NCI-H187 treated with DMSO at 0.1 percent for 48 hours (cell line): Measurements from ENCODE around the gene ABCG8.

Experiments
- DNase-seq: peaks from one replicate; lab custom pipeline; 2025; lab: John Stamatoyannopoulos, UW

The ABCG8 gene

DNA sequence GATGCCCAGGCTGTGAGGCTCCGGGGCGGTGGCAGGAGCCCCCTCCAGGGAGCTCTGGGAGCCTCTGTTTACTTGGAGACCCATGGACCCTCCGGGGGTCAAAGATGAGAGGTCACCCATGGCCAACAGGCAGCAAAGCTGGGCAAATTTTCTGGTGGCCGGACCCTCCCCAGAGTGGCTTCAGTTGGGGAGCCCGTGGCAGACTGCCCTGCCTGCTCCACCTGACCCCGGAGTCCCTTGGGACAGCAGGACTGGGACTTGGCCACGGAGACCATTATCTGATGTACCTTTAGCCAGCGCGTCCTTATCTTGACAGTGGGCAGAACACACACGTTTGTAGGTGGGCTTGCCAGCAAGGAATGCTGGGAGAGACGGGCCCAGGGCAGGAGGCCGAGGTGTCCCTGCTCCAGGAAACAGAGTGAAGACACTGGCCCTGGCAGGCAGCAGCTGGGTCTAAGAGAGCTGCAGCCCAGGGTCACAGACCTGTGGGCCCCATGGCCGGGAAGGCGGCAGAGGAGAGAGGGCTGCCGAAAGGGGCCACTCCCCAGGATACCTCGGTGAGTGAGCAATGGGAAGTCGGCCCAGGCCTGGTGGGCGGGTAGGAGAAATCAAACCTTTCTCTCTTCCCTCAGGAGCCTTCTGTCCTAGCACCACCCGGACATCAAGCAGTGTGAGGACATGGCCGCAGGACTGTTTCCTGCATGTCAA, at the start of gene ABCG8, which contains the start of gene ABCG5:
TSS of gene ABCG8 (plus strand) at position 412 of the 708 bp plus-strand sequence. CDS start at position 495, 83 bp downstream.
TSS of gene ABCG5 (minus strand) at position 280 of the 708 bp plus-strand sequence. CDS start at position 120, 160 bp downstream.
- no peak for DNase-seq

DNA sequence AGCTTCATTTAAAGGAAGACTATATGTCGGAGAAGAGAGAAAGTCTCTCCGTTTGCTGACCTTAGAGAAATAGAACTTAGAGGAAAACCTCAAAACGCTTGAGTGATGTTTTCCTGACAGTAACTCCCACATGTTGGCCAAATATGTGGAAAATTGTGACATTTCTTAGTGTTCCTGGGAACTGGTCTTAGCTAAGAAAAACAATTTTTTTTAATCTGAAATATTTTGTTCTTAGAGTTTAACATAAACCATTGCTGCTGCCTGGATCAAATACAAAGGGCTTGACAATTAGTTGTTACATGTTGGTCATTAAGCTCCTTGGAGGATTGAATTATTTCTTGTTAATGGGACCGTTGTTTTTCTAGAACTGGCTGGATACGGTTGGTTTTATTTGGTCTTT, 48.6 kb upstream of the ABCG8 start:
- DNase-seq = no peak

DNA sequence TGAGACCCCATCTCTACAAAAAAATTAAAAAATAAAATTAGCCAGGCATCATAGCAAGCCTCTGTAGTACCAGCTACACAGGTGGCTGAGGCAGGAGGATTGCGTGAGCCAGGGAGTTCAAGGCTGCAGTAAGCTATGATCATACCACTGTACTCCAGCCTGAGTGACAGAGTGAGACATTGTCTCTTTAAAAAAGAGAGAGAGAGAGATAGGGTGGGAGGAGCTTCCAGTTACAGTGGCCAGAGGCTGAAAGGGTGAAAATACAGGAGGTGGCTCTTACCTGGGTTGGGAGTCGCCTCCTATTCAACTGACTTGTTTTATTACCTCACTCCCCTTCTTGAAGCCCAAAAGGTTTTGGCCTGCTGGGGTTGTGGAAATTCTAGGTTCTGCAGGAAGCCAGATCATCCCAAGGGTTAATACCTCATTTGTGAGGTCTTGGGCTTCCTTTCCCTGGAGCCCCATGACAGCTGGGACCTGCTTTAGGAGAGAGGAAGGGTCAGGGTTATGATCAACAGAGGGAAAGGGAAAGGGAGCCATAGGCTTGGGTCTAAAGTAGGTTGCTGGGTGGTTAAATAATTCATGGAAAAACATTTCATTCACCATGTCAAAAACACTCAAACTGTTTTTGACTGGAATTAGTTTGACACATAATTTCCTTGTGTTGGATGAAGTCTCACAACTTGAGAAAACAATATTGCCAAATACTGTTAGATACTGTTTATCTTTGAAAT, 47.6 kb upstream of the ABCG8 start:
- no peak for DNase-seq

DNA sequence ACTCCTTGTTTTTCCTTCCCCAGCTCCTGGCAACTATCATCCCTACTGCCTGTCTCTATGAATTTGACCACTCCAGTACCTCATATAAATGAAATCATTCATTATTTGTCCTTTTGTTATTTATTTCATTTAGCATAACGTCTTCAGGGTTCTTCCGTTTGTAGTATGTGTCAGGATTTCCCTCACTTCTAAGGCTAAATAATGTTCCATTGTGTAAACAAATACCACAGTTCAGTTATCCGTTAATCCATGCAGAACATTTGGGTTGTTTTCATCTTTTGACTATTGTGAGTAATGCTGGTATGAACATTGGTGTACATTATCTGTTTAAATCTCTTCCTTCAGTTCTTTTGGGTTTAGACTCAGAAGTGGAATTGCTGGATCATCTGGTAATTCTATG, 46.1 kb upstream of the ABCG8 start:
- no peak for DNase-seq

DNA sequence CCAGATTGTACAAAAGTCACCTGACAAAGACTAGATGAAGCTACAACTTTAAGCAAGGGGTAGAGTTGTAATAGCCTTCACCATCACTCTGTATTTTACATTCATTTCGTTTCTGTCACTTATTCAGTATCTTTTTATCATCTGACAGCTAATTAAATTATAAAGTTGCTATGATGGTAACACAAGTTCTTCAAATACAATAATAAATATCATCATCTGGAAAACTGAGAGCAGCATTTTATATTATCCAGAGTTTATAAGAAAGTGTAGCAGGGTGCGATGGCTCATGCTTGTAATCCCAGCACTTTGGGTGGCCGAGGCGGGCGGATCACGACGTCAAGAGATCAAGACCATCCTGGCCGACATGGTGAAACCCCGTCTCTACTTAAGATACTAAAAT, 43.8 kb upstream of the ABCG8 start:
- DNase-seq = no peak

DNA sequence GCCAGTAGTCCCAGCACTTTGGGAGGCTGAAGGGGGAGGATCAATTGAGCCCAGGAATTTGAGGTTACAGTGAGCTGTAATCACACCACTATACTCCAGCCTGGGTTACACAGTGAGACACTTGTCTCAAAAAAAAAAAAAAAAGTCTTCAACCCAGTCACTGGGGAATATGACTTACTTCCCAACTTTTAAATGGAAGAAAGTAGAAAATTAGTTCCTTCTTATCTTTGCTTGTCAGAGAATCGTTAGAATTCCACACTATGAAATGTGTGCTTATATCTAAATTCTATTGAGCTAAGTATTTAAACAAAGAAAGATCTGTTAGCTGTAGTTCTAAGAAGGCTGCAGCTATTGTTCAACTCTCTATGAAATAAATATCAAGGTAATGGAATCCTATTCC, 42.6 kb upstream of the ABCG8 start:
- no peak for DNase-seq

DNA sequence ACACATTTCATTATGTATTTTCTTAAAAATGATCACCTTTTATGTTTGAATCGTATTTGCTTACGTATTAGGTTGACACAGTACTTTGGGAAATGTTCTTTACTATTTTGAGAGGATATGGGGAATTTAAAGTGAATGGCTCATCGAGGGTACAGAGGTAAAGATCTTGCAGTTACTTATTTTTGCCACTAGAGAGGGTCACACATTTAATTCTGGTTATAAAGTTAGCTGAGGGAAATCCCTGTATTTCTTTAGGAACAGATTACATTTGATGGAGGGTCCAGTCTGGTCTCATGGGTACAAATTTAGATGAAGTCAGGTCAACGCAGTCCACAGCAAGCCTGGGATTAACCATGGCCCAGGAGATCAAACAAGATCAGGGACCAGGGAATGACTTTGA, 40.5 kb upstream of the ABCG8 start:
- no peak for DNase-seq

DNA sequence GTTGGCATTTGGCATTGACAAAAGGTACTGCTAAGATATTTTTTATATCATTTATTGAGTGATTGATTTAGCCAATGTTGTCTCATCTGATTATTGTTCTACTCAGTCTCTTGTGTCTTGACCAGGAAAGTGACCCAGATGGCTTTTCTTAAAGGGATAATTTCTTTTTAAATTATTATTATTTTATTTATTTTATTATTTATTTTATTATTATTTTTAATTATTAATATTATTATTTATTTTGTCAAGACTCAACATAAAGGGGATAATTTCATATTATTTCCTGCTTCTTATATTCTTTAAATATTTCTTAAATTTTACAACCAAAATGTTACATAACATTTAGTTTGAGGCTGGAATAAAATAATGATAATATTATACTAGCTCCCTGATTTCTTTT, 37.9 kb upstream of the ABCG8 start:
- no peak for DNase-seq

DNA sequence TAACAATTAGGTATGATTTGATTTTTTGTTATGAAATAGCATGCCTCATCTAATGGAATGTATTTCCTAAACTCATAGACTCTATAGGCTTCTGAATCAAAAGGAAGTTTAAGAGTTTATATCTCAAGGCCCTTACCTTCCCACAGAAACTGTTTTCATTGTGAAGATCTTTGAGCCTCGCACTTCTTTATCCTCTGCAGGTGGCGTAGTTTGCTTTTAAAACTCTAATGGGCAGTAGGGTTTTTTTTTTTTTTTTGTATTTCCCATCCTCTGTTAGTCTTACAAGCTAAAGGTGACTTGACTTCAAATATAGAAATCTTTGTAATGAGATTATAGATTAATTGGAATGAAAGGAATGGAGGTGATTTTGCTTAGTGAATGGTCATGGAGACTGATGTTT, 36.6 kb upstream of the ABCG8 start:
- no peak for DNase-seq

DNA sequence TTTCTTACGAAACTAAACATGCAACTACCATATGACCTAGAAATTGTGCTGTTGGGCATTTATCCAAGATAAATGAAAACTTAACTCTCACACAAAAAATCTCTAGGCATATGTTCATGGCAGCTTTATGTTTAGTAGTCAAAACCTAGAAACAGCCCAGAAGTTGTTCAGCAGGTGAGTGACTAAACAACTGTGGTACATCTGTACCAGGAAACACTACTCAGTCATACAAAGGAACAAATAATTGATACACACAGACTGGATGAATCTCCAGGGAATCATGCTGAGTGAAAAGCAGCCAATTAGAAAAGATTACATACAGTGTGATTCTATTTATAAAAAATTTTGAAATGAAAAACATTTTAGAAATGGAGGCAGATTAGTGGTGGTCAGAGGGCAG, 35.7 kb upstream of the ABCG8 start:
- DNase-seq = no peak

DNA sequence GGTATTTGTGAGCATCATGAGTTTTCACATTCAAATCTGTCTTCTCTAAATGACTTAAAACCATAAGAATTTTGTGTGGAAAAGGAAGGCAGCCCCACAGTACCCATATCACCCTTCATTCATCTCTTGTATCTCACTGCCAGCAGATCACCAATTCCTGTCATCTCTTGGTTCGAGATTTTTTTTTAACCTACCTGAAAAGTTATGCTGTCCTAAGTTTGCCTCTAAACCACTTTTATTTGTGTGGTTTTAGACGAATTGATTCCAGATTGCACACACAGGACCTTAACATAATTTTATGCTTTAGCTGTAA, 32.1 kb upstream of the ABCG8 start:
- no peak for DNase-seq

DNA sequence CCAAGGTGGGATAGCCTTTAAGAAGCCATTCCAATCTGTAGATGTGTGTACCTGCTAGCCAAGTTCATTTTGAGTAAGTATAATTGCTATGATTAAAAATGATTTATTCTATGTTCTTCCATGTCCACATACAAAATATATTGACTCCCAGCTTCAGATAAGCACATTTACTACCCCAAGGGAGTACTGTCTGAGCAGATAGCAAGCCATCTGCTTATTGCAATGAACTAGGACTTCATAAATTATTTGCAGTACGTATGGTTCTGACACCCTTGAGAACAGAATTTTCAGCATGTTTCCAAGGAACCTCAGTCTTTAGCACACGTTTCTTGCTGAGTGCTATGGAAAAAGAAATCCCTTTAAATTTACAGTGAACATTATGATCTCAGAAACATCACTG, 28.3 kb upstream of the ABCG8 start:
- DNase-seq = no peak

DNA sequence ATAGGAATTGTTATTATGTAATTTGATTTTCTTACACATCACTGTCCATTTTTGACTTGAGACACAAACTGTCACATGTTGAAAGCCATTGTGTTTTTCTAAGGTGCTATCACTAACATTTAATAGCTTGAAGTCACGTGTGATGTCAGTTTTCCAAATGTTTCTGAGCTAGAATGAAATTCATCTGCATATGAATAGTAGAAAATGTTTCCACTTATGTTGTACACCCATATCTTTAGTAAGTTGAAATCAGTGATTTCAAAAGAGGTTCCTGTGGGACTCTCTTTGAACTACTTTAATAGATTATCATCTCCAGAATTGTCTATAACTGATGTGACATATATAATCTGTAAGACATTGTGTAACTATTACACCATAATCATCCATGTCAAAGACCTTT, 27.9 kb upstream of the ABCG8 start:
- no peak for DNase-seq

DNA sequence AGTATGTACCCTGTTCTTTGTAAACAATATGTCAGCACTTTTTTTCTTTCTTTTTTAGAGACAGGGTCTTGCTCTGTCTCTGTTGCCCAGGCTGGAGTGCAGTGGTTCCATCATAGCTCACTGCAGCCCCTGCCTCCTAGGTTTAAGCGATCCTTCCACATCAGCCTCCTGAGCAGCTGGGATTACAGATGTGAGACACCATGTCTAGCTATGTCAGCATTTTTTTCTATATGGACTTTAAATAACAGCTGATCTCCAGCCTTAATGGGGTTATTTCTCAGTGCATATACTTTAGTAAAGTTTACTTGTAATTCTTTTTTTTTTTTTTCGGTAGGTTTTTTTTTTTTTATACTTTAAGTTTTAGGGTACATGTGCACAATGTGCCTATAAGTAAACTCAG, 26.8 kb upstream of the ABCG8 start:
- no peak for DNase-seq

DNA sequence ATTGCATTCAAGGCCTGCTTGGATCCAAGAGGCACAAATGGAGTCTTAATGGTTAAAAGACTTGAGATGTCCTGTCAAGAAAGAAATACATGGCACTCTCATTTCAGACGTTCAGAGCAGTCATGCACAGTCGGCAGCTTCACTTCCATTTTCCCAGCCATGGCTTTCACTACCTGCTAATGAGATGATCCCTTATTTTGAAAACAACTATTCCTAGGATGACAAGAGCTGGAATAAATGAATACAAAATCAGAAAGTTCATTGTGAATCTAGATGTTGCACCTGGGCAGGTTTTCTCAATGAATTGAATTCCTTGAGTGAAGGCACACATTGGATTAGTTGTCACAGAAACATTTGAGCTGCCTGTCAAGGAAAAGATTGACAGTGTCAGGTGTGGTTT, 25.8 kb upstream of the ABCG8 start:
- DNase-seq = no peak

DNA sequence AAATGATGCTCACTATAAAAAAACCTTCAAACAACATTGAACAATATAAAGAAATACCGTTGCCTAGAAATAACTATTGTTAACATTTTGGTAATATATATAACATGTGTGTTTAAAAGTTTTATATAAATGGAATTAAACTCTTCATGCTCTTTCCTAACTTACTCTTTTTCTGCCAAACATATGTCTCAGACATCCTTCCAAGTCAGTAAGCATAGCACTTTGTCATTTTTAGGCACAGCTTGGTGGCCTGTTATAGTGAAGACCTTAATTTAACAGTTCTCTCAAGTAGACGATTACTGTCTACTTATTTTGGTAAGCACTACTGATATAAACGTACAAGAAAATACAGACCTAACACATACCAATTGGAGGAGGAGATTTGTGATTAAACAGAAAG, 24.1 kb upstream of the ABCG8 start:
- no peak for DNase-seq

DNA sequence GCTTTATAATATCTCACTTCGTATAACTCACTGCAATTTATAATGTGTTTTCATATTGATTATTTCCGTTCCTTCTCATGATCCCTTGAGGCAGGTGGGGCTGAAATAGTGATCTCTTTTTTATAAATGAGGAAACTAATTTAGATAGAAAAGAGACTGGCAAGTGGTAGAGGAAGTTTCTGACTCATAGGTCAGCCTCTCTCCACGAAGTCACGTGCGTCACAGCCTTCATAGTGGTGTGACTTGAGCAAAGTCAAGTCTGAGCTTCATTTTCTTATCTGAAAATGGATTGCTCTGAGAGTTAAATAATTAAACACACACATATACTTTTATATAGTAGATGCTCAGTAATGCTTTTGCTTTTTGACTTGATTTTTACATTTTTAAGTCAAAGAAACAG, 20.0 kb upstream of the ABCG8 start:
- no peak for DNase-seq

DNA sequence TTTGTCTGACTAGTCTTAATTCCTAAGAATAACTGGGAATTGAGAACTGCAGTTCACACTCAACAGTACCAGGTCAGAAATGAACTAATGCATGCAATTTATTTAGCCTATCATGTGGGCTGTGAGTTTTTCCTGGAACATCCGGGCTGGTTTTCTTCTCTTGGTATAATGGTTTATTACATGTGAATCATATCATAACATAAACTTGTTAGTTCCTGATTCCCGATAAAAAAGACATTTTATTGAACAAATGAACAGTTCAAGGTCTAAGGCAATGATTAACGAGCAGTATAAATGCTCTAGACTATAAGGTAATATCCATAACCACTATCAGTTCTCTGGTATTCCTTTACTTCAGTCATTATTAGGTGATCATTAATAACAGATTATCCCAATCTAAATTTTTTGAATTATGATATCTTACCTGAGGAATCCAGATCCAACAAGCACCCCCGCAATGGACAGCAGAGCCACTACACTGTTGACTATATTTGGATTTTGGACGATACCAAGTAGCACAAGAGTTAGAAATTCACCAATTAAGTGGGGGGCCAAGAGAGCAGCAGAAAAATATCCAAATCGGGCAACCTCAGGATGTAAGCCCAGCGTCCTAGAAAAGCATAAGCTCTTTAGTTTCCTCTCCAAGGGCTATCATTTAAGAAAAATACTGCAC, 19.1 kb upstream of the ABCG8 start:
- DNase-seq = no peak

DNA sequence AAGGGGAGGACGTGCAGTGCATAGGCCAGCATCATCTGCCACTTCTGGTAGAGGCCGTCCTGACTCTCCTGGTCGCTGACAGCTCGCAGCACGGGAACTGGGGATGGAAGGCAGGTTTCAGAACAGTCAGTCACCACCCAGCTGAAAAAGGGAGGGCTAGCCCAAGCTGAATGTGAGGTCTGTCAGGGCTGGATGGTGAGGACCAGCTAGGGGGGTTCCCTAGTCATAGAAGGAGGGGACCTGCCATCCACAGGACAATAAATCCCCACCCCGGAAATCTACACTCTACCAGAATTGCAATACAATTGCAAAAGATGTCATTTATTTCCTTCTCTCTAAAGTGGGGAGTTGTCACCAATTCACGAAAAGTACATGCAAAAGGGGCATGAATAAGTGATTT, 15.9 kb upstream of the ABCG8 start:
- DNase-seq = no peak

DNA sequence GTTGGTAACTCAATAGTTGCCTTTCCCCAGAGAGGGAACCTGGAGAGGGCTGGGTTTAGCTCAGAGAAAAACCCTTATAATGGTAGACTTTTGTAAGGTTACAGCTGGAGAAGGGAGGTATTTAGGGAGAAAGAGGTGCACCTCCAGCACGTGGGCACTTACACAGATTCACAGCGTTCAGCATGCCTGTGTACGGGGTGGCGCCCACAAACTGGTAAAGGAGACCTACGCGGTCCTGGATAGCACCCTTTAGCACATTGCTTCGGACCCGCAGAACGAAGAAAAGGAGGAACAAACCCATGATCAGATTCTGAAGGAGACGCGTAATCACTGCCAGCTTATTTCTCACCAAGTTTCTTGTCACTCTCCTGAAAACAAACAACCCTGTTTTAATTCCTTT, 15.0 kb upstream of the ABCG8 start:
- no peak for DNase-seq

DNA sequence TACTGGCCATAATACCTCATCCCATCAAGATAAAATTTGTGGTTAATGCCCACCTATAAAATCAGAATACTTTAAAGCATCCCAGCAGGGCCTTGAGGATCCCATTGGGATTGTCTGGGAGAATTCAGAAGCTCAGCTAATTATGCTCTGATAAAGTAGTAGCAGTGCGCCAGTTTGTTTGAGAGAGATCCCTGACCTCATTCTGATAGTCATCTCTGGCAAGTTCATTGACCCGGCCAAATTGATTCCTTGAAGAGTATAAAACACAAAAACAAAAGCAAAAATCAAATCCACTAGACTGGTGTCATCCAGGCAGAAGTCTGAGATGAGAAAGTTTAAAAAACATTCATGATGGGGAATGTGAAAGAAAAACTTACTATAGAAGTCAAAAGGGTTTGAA, 14.3 kb upstream of the ABCG8 start:
- DNase-seq = no peak

DNA sequence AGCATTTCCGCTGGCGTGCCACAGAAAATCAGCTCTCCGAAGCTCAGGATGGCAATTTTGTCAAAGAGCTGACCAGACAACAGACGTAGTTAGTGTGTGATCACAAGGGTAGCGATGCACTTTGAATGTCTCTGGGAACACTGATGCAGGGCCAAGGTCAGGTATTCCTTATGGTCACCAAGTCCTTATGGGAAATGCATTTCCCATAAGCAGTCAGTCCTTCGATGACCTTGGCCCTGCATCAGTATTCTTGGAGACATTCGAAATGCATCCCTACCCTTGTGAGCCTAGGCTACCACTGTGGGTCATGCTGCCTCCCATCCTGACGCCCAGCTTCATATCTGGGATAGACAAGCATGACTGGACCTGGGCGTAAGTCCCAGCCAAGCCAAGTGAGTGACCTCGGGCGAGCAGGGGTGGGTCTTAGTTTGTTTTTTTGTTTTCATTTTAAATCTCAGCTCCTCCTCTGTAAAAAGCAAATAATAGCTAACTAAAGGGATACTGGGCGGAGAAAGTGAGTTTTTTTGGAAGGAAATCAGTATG, 13.7 kb upstream of the ABCG8 start:
- no peak for DNase-seq

DNA sequence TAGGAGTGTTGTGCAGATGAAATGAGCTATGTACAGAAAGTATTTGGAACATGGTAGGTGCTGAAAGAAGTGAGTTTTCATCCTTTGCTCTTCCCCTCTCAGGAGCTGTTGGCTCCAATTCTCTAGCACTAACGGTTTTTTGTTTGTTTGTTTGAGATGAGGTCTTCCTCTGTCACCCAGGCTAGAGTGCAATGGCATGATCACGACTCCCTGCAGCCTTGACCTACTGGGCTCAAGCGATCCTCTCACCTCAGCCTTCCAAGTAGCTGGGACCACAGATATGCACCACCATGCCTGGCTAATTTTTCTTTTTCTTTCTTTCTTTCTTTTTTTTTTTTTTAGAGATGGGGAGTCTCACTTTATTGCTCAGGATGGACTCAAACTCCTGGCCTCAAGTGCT, 12.9 kb upstream of the ABCG8 start:
- no peak for DNase-seq
